ENCODE results near the gene KCNK17. TPM values are rescaled to one million over a fixed set of nuclear protein-coding genes. Genes with fewer than 3 reads are reported as not detected.

KCNK17 gene
- total and polyA plus RNA-seq, 9 of the 15 experiments (the other 6 are each of a cell fraction or from before 2014, with no cell fraction given) = not detected

- TF ChIP-seq RREB1 (CRISPR knock-in tag; IDR thresholded peaks at IDR 0.05) (no peak), MECOM (CRISPR knock-in tag; IDR thresholded peaks at IDR 0.05) (no peak)
Observed at GRCh38 chr6:39342692-39343395, 28.6 kb upstream of the KCNK17 start (continued).

- ATAC-seq (no peak), FAIRE-seq (no peak), DNase-seq (ENCODE audit: extremely low read depth in 1 of 4, low spot score in 3 of 4) (no peak)
- CTCF ChIA-PET (ENCODE audit: low intra/inter-chr PET ratio) = no interaction called here
- Histone ChIP-seq H3K4me1 (replicated peaks in 1 of 2; ENCODE audit: control insufficient read depth in 2 of 2, insufficient read depth in 2 of 2, low read length in 2 of 2) (no peaks in the 10 kb centered on the region), H3K36me3 (ENCODE audit: control insufficient read depth, insufficient read depth, low read length) (no peaks in the 10 kb centered on the region), H3K9ac (ENCODE audit: insufficient read depth in 1 of 2, low read depth in 2 of 2, low read length in 2 of 2) (no peak overlapping the region), H3K4me3 (no peak overlapping the region), H3K27me3 (ENCODE audit: control insufficient read depth in 2 of 2, insufficient read depth in 2 of 2, low read length in 2 of 2) (peaks cover 5 to 19% of the 10 kb centered on the region in 2 experiments; a peak in 4 of 5 replicates), H2AFZ (ENCODE audit: low read depth, low read length) (no peak overlapping the region), H3K79me2 (ENCODE audit: control insufficient read depth, insufficient read depth, low read length) (no peaks in the 10 kb centered on the region), H3K9me1 (ENCODE audit: control insufficient read depth, insufficient read depth, low read length) (no peaks in the 10 kb centered on the region), H4K20me1 (replicated peaks; ENCODE audit: control insufficient read depth, insufficient read depth, low read length) (0 out of 2 replicates have a peak, but pooled peaks cover 5% of the 10 kb centered on the region), H3K4me2 (ENCODE audit: insufficient read depth, low read length) (no peak overlapping the region), H3K9me3 (replicated peaks; ENCODE audit: control insufficient read depth, insufficient read depth, low read depth, low read length) (no peaks in the 10 kb centered on the region), H3K27ac (ENCODE audit: extremely low read depth, low read depth, low read length) (no peak overlapping the region)
- WGBS (ENCODE audit: insufficient coverage, low coverage, missing lambda C conversion rate) = 0% methylated on average over 5 of the region's 5 CpGs
- POLR2A ChIA-PET = interaction anchor here (1.1 to 1.2 kb wide), 2 partner anchors 21 to 212 kb away, joined by 3 read pairs; no protein-coding TSS in a partner anchor
- intact Hi-C loops (cut with micrococcal nuclease) = no loop called here
- in situ Hi-C loops (cut with MboI) = no loop called here
- no TSS peak for BruUV-seq (replicated peaks)
- TF ChIP-seq CSDE1 (IDR thresholded peaks at IDR 0.05) (no peak), EHMT2 (IDR thresholded peaks at IDR 0.05) (no peak), BRF1 (IDR thresholded peaks at IDR 0.05; ENCODE audit: borderline replicate concordance, extremely low read depth, insufficient read length) (no peak), RBM15 (IDR thresholded peaks at IDR 0.05; ENCODE audit: insufficient read depth, low read length) (no peak), CCNT2 (IDR thresholded peaks at IDR 0.05; ENCODE audit: borderline replicate concordance, extremely low read depth, insufficient read length, low read depth, low read length) (no peak), PHTF2 (CRISPR knock-in tag; IDR thresholded peaks at IDR 0.05) (no peak), ZNF121 (CRISPR knock-in tag; conservative IDR thresholded peaks at IDR 0.05) (no peak), AFF4 (CRISPR knock-in tag; IDR thresholded peaks at IDR 0.05) (no peak), RBM34 (IDR thresholded peaks at IDR 0.05; ENCODE audit: borderline replicate concordance, insufficient read depth, low read length) (no peak)
Observed at GRCh38 chr6:39341937-39342336, 27.7 kb upstream of the KCNK17 start.

Data from K562 (cell line).